Activated T-helper 1 cell treated with anti-CD3 and anti-CD28 coated beads, Interleukin-12 subunit alpha, Interleukin-12 subunit beta, Interleukin-2, Interleukin-4 antibody, amounts not matched to agents 30 ng/mL and 10 ng/mL and 1 ng/mL, durations not matched to agents 14 hours and 24 hours and 36 hours (primary cell): ENCODE measurements around the gene MYH13. TPM values are rescaled to one million over a fixed set of nuclear protein-coding genes. Genes with fewer than 3 reads are reported as not detected.
"Not testable (repeated sequence)": the region's sequence is repeated elsewhere in the genome, so short reads cannot be mapped to it uniquely, and the experiment has no call there.

Experiments
- DNase-seq: peaks from one replicate; pipeline ENCODE4 v3.0.0; 2021; ENCODE audit warnings: low spot score
- H3K27ac Mint-ChIP-seq: one replicate; pipeline ENCODE4 v1.8.0; 2021; ENCODE audit warnings: mild to moderate bottlenecking, mixed read lengths
- H3K27me3 Mint-ChIP-seq: one replicate; pipeline ENCODE4 v1.8.0; 2022; ENCODE audit warnings: mild to moderate bottlenecking, moderate library complexity, mixed read lengths; ENCODE audit not compliant: insufficient read depth
- H3K36me3 Mint-ChIP-seq: one replicate; pipeline ENCODE4 v1.8.0; 2021; ENCODE audit warnings: low read depth, mixed read lengths
- H3K4me1 Mint-ChIP-seq: one replicate; pipeline ENCODE4 v1.8.0; 2021; ENCODE audit warnings: low read depth, mixed read lengths
- H3K4me3 Mint-ChIP-seq: one replicate; pipeline ENCODE4 v1.8.0; 2021; ENCODE audit warnings: mild to moderate bottlenecking, moderate library complexity, mixed read lengths
- H3K9me3 Mint-ChIP-seq: one replicate; pipeline ENCODE4 v1.8.0; 2021; ENCODE audit warnings: mixed read lengths
- intact Hi-C: fragments of 100-400 bp; cut with micrococcal nuclease; formaldehyde crosslinking; loops from one replicate; pipeline ENCODE4 v1.15.1; 2024
- total RNA-seq: library from RNA; stranded (reverse); gene quantifications from 2 replicates; pipeline ENCODE4 v1.2.3, GENCODE V29; 2022

The MYH13 gene
- total RNA-seq, 1 donor from 2014 or later: not detected

GRCh38 chr17:10309003-10309974 is 63.5 kb downstream of the MYH13 start:
- no peak overlapping the region for H3K4me3 Mint-ChIP-seq
- peaks cover 2% of the 10 kb centered on the region for H3K27me3 Mint-ChIP-seq
- H3K27ac Mint-ChIP-seq: no peak overlapping the region
- no peaks in the 10 kb centered on the region for H3K4me1 Mint-ChIP-seq
- no peak for DNase-seq
- H3K9me3 Mint-ChIP-seq: no peaks in the 10 kb centered on the region
- intact Hi-C loops: no loop called here
- no peaks in the 10 kb centered on the region for H3K36me3 Mint-ChIP-seq

- H3K4me3 Mint-ChIP-seq: no peak overlapping the region
- H3K4me1 Mint-ChIP-seq: no peaks in the 10 kb centered on the region
- DNase-seq: no peak
- peaks cover 2% of the 10 kb centered on the region for H3K27me3 Mint-ChIP-seq
- no peaks in the 10 kb centered on the region for H3K9me3 Mint-ChIP-seq
- no peaks in the 10 kb centered on the region for H3K36me3 Mint-ChIP-seq
- intact Hi-C loops: no loop called here
- H3K27ac Mint-ChIP-seq: no peak overlapping the region
Observed at GRCh38 chr17:10306585-10306984, 66.2 kb downstream of the MYH13 start.

- H3K4me1 Mint-ChIP-seq: no peaks in the 10 kb centered on the region
- H3K9me3 Mint-ChIP-seq: no peaks in the 10 kb centered on the region
- no peak for DNase-seq
- H3K27ac Mint-ChIP-seq: no peak overlapping the region
- intact Hi-C loops: no loop called here
- no peaks in the 10 kb centered on the region for H3K27me3 Mint-ChIP-seq
- no peaks in the 10 kb centered on the region for H3K36me3 Mint-ChIP-seq
- no peak overlapping the region for H3K4me3 Mint-ChIP-seq
Observed at GRCh38 chr17:10305398-10305797, 67.4 kb downstream of the MYH13 start.

GRCh38 chr17:10304758-10305300 is 68.0 kb downstream of the MYH13 start:
- H3K27me3 Mint-ChIP-seq: no peaks in the 10 kb centered on the region
- no peaks in the 10 kb centered on the region for H3K9me3 Mint-ChIP-seq

GRCh38 chr17:10297691-10298090 is 75.1 kb downstream of the MYH13 start:
- no peaks in the 10 kb centered on the region for H3K4me1 Mint-ChIP-seq
- H3K27me3 Mint-ChIP-seq: no peaks in the 10 kb centered on the region
- no peak overlapping the region for H3K27ac Mint-ChIP-seq
- H3K4me3 Mint-ChIP-seq: no peak overlapping the region
- H3K36me3 Mint-ChIP-seq: no peaks in the 10 kb centered on the region
- intact Hi-C loops: loop anchor here (10.0 kb wide), 1 partner anchor 373 kb away; no protein-coding TSS in a partner anchor
- DNase-seq: no peak
- no peaks in the 10 kb centered on the region for H3K9me3 Mint-ChIP-seq

More at GRCh38 chr17:10304758-10305300, 68.0 kb downstream of the MYH13 start:
- Mint-ChIP-seq H3K36me3 (no peaks in the 10 kb centered on the region), H3K27ac (no peak overlapping the region), H3K4me1 (no peaks in the 10 kb centered on the region), H3K4me3 (no peak overlapping the region)
- intact Hi-C loops: no loop called here
- DNase-seq: no peak

GRCh38 chr17:10295728-10296343 is 77.0 kb downstream of the MYH13 start:
- intact Hi-C loops: loop anchor here (10.0 kb wide), 1 partner anchor 371 kb away; no protein-coding TSS in a partner anchor
- Mint-ChIP-seq H3K36me3 (no peaks in the 10 kb centered on the region), H3K27ac (no peak overlapping the region), H3K4me3 (no peak overlapping the region), H3K9me3 (no peaks in the 10 kb centered on the region), H3K4me1 (no peaks in the 10 kb centered on the region), H3K27me3 (no peaks in the 10 kb centered on the region)
- no peak for DNase-seq

GRCh38 chr17:10294180-10294579 is 78.6 kb downstream of the MYH13 start:
- intact Hi-C loops: loop anchor here (10.0 kb wide), 1 partner anchor 369 kb away; no protein-coding TSS in a partner anchor
- Mint-ChIP-seq H3K36me3 (no peaks in the 10 kb centered on the region), H3K27ac (no peak overlapping the region), H3K9me3 (no peaks in the 10 kb centered on the region), H3K4me3 (no peak overlapping the region), H3K4me1 (no peaks in the 10 kb centered on the region), H3K27me3 (peaks cover 3% of the 10 kb centered on the region)
- DNase-seq: no peak

GRCh38 chr17:10292057-10292937 is 80.5 kb downstream of the MYH13 start:
- no peak overlapping the region for H3K4me3 Mint-ChIP-seq
- no peak overlapping the region for H3K27ac Mint-ChIP-seq
- peaks cover 3% of the 10 kb centered on the region for H3K27me3 Mint-ChIP-seq
- intact Hi-C loops: loop anchor here (10.0 kb wide), 1 partner anchor 367 kb away; no protein-coding TSS in a partner anchor
- H3K36me3 Mint-ChIP-seq: no peaks in the 10 kb centered on the region
- H3K9me3 Mint-ChIP-seq: no peaks in the 10 kb centered on the region
- no peaks in the 10 kb centered on the region for H3K4me1 Mint-ChIP-seq
- no peak for DNase-seq

GRCh38 chr17:10291576-10291975 is 81.2 kb downstream of the MYH13 start:
- intact Hi-C loops: loop anchor here (10.0 kb wide), 1 partner anchor 367 kb away; no protein-coding TSS in a partner anchor
- H3K4me1 Mint-ChIP-seq, DNase-seq, H3K4me3 Mint-ChIP-seq, H3K9me3 Mint-ChIP-seq, H3K27ac Mint-ChIP-seq, H3K36me3 Mint-ChIP-seq, H3K27me3 Mint-ChIP-seq: not testable (repeated sequence)

GRCh38 chr17:10290041-10290440 is 82.8 kb downstream of the MYH13 start:
- intact Hi-C loops: loop anchor here (10.0 kb wide), 1 partner anchor 365 kb away; no protein-coding TSS in a partner anchor
- Mint-ChIP-seq H3K27me3 (peaks cover 3% of the 10 kb centered on the region), H3K4me1 (no peaks in the 10 kb centered on the region), H3K4me3 (no peak overlapping the region), H3K9me3 (no peaks in the 10 kb centered on the region), H3K36me3 (no peaks in the 10 kb centered on the region), H3K27ac (no peak overlapping the region)
- no peak for DNase-seq

- no peaks in the 10 kb centered on the region for H3K9me3 Mint-ChIP-seq
- intact Hi-C loops: no loop called here
- no peak overlapping the region for H3K4me3 Mint-ChIP-seq
- DNase-seq: no peak
- H3K27ac Mint-ChIP-seq: no peak overlapping the region
- peaks cover 3% of the 10 kb centered on the region for H3K27me3 Mint-ChIP-seq
- no peaks in the 10 kb centered on the region for H3K4me1 Mint-ChIP-seq
- H3K36me3 Mint-ChIP-seq: no peaks in the 10 kb centered on the region
Observed at GRCh38 chr17:10286324-10286723, 86.5 kb downstream of the MYH13 start.

- no peaks in the 10 kb centered on the region for H3K4me1 Mint-ChIP-seq
- H3K4me3 Mint-ChIP-seq: no peak overlapping the region
- intact Hi-C loops: no loop called here
- H3K36me3 Mint-ChIP-seq: no peaks in the 10 kb centered on the region
- H3K9me3 Mint-ChIP-seq: no peaks in the 10 kb centered on the region
- DNase-seq: no peak
- H3K27ac Mint-ChIP-seq: no peak overlapping the region
- peaks cover 3% of the 10 kb centered on the region for H3K27me3 Mint-ChIP-seq
Observed at GRCh38 chr17:10285896-10286295, 86.9 kb downstream of the MYH13 start.
